HepG2 (cell line): ENCODE results near the gene TRMT112. TPM values are rescaled to one million over a fixed set of nuclear protein-coding genes. Genes with fewer than 3 reads are reported as not detected.

Experiments
- CCDC6 ChIP-seq: sonication (generic); formaldehyde crosslinking; IDR thresholded peaks from 2 replicates; pipeline ENCODE4 v1.8.1; 2022; ENCODE audit warnings: mild to moderate bottlenecking, missing genetic modification reagents, moderate library complexity
- DNMT3B ChIP-seq: conservative IDR thresholded peaks from 2 replicates; pipeline ENCODE4 v1.6.1; 2016; ENCODE audit warnings: missing biosample characterization, control low read depth
- FOXK2 ChIP-seq: fragments of 450-650 bp; IDR thresholded peaks from 2 replicates; pipeline ENCODE4 v1.6.1; 2016
- GFI1 ChIP-seq: sonication (generic); formaldehyde crosslinking; IDR thresholded peaks from 2 replicates; pipeline ENCODE4 v1.5.0; 2020; ENCODE audit warnings: missing genetic modification reagents, mild to moderate bottlenecking, borderline replicate concordance
- HNRNPLL ChIP-seq: fragments of 200-400 bp; formaldehyde crosslinking; IDR thresholded peaks from 2 replicates; pipeline ENCODE4 v1.6.1; 2017; ENCODE audit warnings: mild to moderate bottlenecking, low read depth, low read length; ENCODE audit not compliant: poor library complexity, severe bottlenecking
- JUN ChIP-seq: sonication (generic); formaldehyde crosslinking; IDR thresholded peaks from 2 replicates; pipeline ENCODE4 v1.4.0; 2020; ENCODE audit warnings: mild to moderate bottlenecking, missing genetic modification reagents
- MYNN ChIP-seq: sonication (generic); formaldehyde crosslinking; IDR thresholded peaks from 2 replicates; pipeline ENCODE4 v1.4.0; 2020; ENCODE audit warnings: mild to moderate bottlenecking, low read depth, missing genetic modification reagents
- PHF5A ChIP-seq: IDR thresholded peaks from one replicate; pipeline ENCODE4 v1.6.1; 2018; ENCODE audit warnings: low read depth, missing genetic modification reagents; ENCODE audit not compliant: unreplicated experiment
- RNF2 ChIP-seq: fragments of 450-650 bp; conservative IDR thresholded peaks from 2 replicates; pipeline ENCODE4 v1.6.1; 2016; ENCODE audit warnings: low read depth
- TSC22D2 ChIP-seq: sonication (generic); formaldehyde crosslinking; IDR thresholded peaks from 2 replicates; pipeline ENCODE4 v1.5.1; 2020; ENCODE audit warnings: missing genetic modification reagents, mild to moderate bottlenecking, borderline replicate concordance
- ZFP36L1 ChIP-seq: sonication (generic); formaldehyde crosslinking; IDR thresholded peaks from 2 replicates; pipeline ENCODE4 v1.8.0; 2022; ENCODE audit warnings: mild to moderate bottlenecking, missing genetic modification reagents, moderate library complexity
- ZNF121 ChIP-seq: sonication (generic); formaldehyde crosslinking; IDR thresholded peaks from 2 replicates; pipeline ENCODE4 v1.5.0; 2020; ENCODE audit warnings: mild to moderate bottlenecking, missing genetic modification reagents
- ZNF256 ChIP-seq: sonication (generic); formaldehyde crosslinking; conservative IDR thresholded peaks from 2 replicates; pipeline ENCODE4 v1.4.0; 2020; ENCODE audit warnings: missing genetic modification reagents
- ZNF263 ChIP-seq: sonication (generic); formaldehyde crosslinking; IDR thresholded peaks from 2 replicates; pipeline ENCODE4 v1.4.0; 2020; ENCODE audit warnings: missing genetic modification reagents
- ZNF572 ChIP-seq: sonication (generic); formaldehyde crosslinking; IDR thresholded peaks from 2 replicates; pipeline ENCODE4 v1.5.1; 2020; ENCODE audit warnings: mild to moderate bottlenecking, missing genetic modification reagents
- ZNF777 ChIP-seq: sonication (generic); formaldehyde crosslinking; IDR thresholded peaks from 2 replicates; pipeline ENCODE4 v1.4.0; 2020; ENCODE audit warnings: missing genetic modification reagents
- ZNF781 ChIP-seq: sonication (generic); formaldehyde crosslinking; IDR thresholded peaks from 2 replicates; pipeline ENCODE4 v1.5.1; 2020; ENCODE audit warnings: borderline replicate concordance, mild to moderate bottlenecking, missing genetic modification reagents; ENCODE audit errors: not compliant biosample characterization
- ZNF891 ChIP-seq: sonication (generic); formaldehyde crosslinking; IDR thresholded peaks from 2 replicates; pipeline ENCODE4 v1.5.0; 2020; ENCODE audit warnings: mild to moderate bottlenecking, missing genetic modification reagents
- polyA plus RNA-seq, 8 experiments: library from polyadenylated mRNA; depleted of rRNA in 3 of 8; stranded (reverse) in 7 of 8; unstranded in 1 of 8; fragments of >200 nt; fragmentation: Illumina TruSeq in 4 of 8; extraction: Trizol in 4 of 8; gene quantifications; 2 replicates each; pipeline versions ENCODE4 v1.2.1 to v1.2.3, GENCODE V29; 2011 to 2016; ENCODE audit warnings: low read depth in 4 of 8, missing spikeins in 1 of 8, mixed read lengths in 1 of 8; ENCODE audit not compliant: insufficient read depth in 1 of 8
- total RNA-seq, 5 experiments: library from RNA; depleted of rRNA; stranded (reverse); fragments of >200 nt; fragmentation: Illumina TruSeq; extraction: Trizol; gene quantifications; 2 replicates each; pipeline ENCODE4 v1.2.3, GENCODE V29; 2016; ENCODE audit warnings: low read depth in 1 of 5
- TF ChIP-seq, protein P1 (sequence below): sonication (generic); formaldehyde crosslinking; IDR thresholded peaks from 2 replicates; pipeline ENCODE4 v1.4.0; 2020; ENCODE audit warnings: missing genetic modification reagents
- TF ChIP-seq, protein P2 (sequence below): sonication (generic); formaldehyde crosslinking; IDR thresholded peaks from 2 replicates; pipeline ENCODE4 v1.5.0; 2020; ENCODE audit warnings: missing genetic modification reagents
- TF ChIP-seq, protein P3 (sequence below): sonication (generic); formaldehyde crosslinking; IDR thresholded peaks from 2 replicates; pipeline ENCODE4 v1.8.1; 2023; ENCODE audit warnings: mild to moderate bottlenecking, missing genetic modification reagents
- TF ChIP-seq, protein P4 (sequence below): IDR thresholded peaks from 2 replicates; pipeline ENCODE4 v1.6.1; 2016; ENCODE audit warnings: mild to moderate bottlenecking
- TF ChIP-seq, protein P5 (sequence below): sonication (generic); formaldehyde crosslinking; IDR thresholded peaks from 2 replicates; pipeline ENCODE4 v1.8.0; 2022; ENCODE audit warnings: mild to moderate bottlenecking, missing genetic modification reagents; ENCODE audit not compliant: insufficient replicate concordance

Gene TRMT112
- total and polyA plus RNA-seq, 2 of the 13 experiments (the other 11 are each of a cell fraction or from before 2014, with no cell fraction given), result 186 to 409 TPM

DNA sequence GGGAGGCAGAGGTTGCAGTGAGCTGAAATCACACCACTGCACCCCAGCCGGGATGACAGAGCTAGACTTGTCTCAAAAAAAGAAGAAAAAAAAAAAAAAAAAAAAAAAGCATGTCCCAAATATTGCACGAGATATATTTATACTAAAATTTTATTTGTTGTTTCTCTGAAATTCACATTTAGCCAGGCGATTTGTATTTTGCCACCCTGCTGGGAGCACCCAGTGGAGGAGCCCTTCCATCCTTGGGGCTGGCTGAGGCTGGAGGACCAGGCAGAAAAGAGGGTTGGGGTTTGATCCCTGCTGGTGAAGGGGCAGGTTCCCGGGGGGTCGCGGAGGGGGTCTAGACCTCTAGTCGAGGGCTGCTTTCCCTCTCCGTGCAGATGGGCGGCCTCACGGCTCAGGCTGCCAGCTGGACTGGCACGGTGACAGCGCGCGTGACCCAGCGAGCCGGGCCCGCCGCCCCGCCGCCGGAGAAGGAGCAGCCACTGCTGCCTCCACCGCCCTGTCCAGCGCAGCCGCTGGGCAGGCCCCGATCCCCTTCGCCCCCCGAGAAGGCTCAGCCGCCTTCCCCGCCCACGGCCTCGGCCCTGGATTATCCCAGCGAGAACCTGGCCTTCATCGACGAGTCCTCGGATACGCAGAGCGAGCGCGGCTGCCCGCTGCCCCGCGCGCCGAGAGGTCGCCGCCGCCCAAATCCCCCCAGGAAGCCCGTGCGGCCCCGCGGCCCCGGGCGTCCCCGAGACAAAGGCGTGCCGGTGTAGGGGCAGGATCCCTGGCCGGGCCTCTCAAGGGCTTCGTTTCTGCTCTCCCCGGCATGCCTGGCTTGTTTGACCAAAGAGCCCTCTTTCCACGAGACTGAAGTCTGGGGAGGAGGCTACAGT, 18.2 kb downstream of the TRMT112 start (continued):
- TF ChIP-seq RNF2, result no peak
- TF ChIP-seq, protein P1, sequence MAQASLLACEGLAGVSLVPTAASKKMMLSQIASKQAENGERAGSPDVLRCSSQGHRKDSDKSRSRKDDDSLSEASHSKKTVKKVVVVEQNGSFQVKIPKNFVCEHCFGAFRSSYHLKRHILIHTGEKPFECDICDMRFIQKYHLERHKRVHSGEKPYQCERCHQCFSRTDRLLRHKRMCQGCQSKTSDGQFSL (CRISPR knock-in tag), result no peak
- no peak for TF ChIP-seq ZNF891 (CRISPR knock-in tag)
- no peak for TF ChIP-seq DNMT3B (CRISPR knock-in tag)
- peak; percentile 51; the same call in 1 of the 2 replicates for TF ChIP-seq ZNF777 (CRISPR knock-in tag)
- peak; percentile 51 for TF ChIP-seq ZNF263 (CRISPR knock-in tag)
- TF ChIP-seq, protein P2, sequence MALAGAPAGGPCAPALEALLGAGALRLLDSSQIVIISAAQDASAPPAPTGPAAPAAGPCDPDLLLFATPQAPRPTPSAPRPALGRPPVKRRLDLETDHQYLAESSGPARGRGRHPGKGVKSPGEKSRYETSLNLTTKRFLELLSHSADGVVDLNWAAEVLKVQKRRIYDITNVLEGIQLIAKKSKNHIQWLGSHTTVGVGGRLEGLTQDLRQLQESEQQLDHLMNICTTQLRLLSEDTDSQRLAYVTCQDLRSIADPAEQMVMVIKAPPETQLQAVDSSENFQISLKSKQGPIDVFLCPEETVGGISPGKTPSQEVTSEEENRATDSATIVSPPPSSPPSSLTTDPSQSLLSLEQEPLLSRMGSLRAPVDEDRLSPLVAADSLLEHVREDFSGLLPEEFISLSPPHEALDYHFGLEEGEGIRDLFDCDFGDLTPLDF, result no peak
- no peak for TF ChIP-seq JUN (CRISPR knock-in tag)
- no peak for TF ChIP-seq ZNF781 (CRISPR knock-in tag)
- TF ChIP-seq MYNN, result no peak
- no peak for TF ChIP-seq ZFP36L1
- TF ChIP-seq PHF5A, result no peak
- peak; percentile 15 for TF ChIP-seq HNRNPLL
- no peak for TF ChIP-seq ZNF256
- no peak for TF ChIP-seq FOXK2
- no peak for TF ChIP-seq TSC22D2
- TF ChIP-seq, protein P3, sequence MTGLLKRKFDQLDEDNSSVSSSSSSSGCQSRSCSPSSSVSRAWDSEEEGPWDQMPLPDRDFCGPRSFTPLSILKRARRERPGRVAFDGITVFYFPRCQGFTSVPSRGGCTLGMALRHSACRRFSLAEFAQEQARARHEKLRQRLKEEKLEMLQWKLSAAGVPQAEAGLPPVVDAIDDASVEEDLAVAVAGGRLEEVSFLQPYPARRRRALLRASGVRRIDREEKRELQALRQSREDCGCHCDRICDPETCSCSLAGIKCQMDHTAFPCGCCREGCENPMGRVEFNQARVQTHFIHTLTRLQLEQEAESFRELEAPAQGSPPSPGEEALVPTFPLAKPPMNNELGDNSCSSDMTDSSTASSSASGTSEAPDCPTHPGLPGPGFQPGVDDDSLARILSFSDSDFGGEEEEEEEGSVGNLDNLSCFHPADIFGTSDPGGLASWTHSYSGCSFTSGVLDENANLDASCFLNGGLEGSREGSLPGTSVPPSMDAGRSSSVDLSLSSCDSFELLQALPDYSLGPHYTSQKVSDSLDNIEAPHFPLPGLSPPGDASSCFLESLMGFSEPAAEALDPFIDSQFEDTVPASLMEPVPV (CRISPR knock-in tag), result no peak
- TF ChIP-seq, protein P4, sequence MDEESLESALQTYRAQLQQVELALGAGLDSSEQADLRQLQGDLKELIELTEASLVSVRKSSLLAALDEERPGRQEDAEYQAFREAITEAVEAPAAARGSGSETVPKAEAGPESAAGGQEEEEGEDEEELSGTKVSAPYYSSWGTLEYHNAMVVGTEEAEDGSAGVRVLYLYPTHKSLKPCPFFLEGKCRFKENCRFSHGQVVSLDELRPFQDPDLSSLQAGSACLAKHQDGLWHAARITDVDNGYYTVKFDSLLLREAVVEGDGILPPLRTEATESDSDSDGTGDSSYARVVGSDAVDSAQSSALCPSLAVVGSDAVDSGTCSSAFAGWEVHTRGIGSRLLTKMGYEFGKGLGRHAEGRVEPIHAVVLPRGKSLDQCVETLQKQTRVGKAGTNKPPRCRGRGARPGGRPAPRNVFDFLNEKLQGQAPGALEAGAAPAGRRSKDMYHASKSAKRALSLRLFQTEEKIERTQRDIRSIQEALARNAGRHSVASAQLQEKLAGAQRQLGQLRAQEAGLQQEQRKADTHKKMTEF (CRISPR knock-in tag), result no peak
- TF ChIP-seq, protein P5, sequence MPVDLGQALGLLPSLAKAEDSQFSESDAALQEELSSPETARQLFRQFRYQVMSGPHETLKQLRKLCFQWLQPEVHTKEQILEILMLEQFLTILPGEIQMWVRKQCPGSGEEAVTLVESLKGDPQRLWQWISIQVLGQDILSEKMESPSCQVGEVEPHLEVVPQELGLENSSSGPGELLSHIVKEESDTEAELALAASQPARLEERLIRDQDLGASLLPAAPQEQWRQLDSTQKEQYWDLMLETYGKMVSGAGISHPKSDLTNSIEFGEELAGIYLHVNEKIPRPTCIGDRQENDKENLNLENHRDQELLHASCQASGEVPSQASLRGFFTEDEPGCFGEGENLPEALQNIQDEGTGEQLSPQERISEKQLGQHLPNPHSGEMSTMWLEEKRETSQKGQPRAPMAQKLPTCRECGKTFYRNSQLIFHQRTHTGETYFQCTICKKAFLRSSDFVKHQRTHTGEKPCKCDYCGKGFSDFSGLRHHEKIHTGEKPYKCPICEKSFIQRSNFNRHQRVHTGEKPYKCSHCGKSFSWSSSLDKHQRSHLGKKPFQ, result no peak
- TF ChIP-seq ZNF121 (CRISPR knock-in tag), result no peak
- no peak for TF ChIP-seq GFI1 (CRISPR knock-in tag)
- TF ChIP-seq CCDC6 (CRISPR knock-in tag), result no peak
- TF ChIP-seq ZNF572 (CRISPR knock-in tag), result no peak
